ENCODE measurements around the gene NELFB.

DNA sequence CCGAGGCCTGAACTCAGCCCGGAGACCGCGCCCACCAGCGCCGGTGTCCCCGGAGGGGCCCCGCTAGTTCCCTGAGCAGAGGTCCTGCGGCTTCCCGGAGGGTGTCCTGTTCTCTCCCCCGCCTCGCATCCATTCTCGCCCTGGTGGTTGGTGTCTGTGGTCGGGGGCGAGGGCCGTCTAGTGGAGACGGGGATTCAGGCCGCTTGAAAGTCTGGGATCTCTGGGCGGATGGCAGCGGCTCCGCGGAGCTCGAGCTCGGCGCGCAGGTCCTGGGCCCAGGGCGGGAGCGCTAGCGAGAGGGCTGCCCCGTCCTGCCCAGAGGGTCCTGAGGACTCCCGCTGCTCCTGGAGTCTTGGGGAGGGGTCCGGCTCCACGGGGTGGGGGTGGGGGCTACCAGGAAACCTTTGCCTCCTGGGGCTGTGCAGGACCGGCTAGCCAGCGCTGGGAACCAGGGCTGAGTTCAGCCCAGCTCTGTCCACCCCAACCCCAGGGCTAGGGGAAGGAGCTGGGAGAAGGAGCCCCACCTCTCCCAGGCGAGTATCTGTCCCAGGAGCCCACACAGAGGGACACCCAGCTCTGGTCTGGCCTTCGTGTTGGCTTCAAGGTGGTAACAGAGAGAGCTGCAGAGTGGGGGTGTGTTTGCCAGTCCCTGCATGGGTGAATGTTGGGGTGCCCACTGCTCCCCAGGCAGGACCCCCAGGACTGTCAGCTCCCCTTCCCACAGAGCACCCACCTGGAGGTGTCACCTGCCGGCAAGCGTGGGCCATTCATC is 26.4 kb downstream of the NELFB start:
- TF ChIP-seq POLR2A (IDR thresholded peaks at IDR 0.05; ENCODE audit: low read length) (no peak), GATA1 (IDR thresholded peaks at IDR 0.05; ENCODE audit: low read depth, low read length) (no peak)
